HepG2 (cell line): ENCODE results near the gene FUCA1. TPM values are rescaled to one million over a fixed set of nuclear protein-coding genes. Genes with fewer than 3 reads are reported as not detected.

Experiments
- FOXA3 ChIP-seq: IDR thresholded peaks from 2 replicates; pipeline ENCODE4 v1.6.1; 2016; ENCODE audit warnings: missing genetic modification reagents, missing compliant biosample characterization
- GABPA ChIP-seq, 2 experiments: IDR thresholded peaks; 2 replicates each; pipeline ENCODE4 v1.6.1; 2011 to 2016; ENCODE audit warnings: low read depth in 2 of 2, low read length in 1 of 2, missing biosample characterization in 1 of 2, missing genetic modification characterization in 1 of 2
- HIVEP1 ChIP-seq: sonication (generic); formaldehyde crosslinking; IDR thresholded peaks from 2 replicates; pipeline ENCODE4 v1.4.0; 2020; ENCODE audit warnings: mild to moderate bottlenecking, missing genetic modification reagents
- HOXA9 ChIP-seq: sonication (generic); formaldehyde crosslinking; IDR thresholded peaks from 2 replicates; pipeline ENCODE4 v1.8.1; 2022; ENCODE audit warnings: missing genetic modification reagents, mild to moderate bottlenecking, moderate library complexity, borderline replicate concordance
- MED13 ChIP-seq: sonication (generic); formaldehyde crosslinking; IDR thresholded peaks from 2 replicates; pipeline ENCODE4 v1.5.0; 2020; ENCODE audit warnings: missing genetic modification reagents
- NCOA2 ChIP-seq: sonication (generic); formaldehyde crosslinking; IDR thresholded peaks from 2 replicates; pipeline ENCODE4 v1.8.0; 2022; ENCODE audit warnings: inconsistent platforms
- POLR2G ChIP-seq: fragments of 200-400 bp; formaldehyde crosslinking; IDR thresholded peaks from 2 replicates; pipeline ENCODE4 v1.6.1; 2018; ENCODE audit warnings: mild to moderate bottlenecking, low read depth, low read length, moderate library complexity
- SRSF9 ChIP-seq: fragments of 200-400 bp; formaldehyde crosslinking; IDR thresholded peaks from 2 replicates; pipeline ENCODE4 v1.6.1; 2018; ENCODE audit warnings: borderline replicate concordance, mild to moderate bottlenecking, low read depth, low read length; ENCODE audit not compliant: insufficient read depth, poor library complexity, severe bottlenecking
- TBX2 ChIP-seq: sonication (generic); formaldehyde crosslinking; IDR thresholded peaks from 2 replicates; pipeline ENCODE4 v1.5.0; 2020; ENCODE audit warnings: missing genetic modification reagents, mild to moderate bottlenecking, borderline replicate concordance
- XBP1 ChIP-seq: sonication (generic); formaldehyde crosslinking; IDR thresholded peaks from 2 replicates; pipeline ENCODE4 v1.5.0; 2020; ENCODE audit warnings: missing genetic modification reagents
- ZNF10 ChIP-seq: sonication (generic); formaldehyde crosslinking; IDR thresholded peaks from 2 replicates; pipeline ENCODE4 v1.4.0; 2020; ENCODE audit warnings: mild to moderate bottlenecking, low read depth, missing genetic modification reagents, borderline replicate concordance
- ZNF496 ChIP-seq: sonication (generic); formaldehyde crosslinking; IDR thresholded peaks from 2 replicates; pipeline ENCODE4 v1.8.1; 2023; ENCODE audit warnings: mild to moderate bottlenecking, moderate library complexity, missing genetic modification reagents; ENCODE audit not compliant: insufficient replicate concordance
- ZNF547 ChIP-seq: sonication (generic); formaldehyde crosslinking; IDR thresholded peaks from 2 replicates; pipeline ENCODE4 v1.5.1; 2020; ENCODE audit warnings: mild to moderate bottlenecking, missing genetic modification reagents
- ZNF558 ChIP-seq: sonication (generic); formaldehyde crosslinking; IDR thresholded peaks from 2 replicates; pipeline ENCODE4 v1.9.0; 2022; ENCODE audit warnings: mild to moderate bottlenecking, missing genetic modification reagents, borderline replicate concordance
- ZNF782 ChIP-seq: sonication (generic); formaldehyde crosslinking; IDR thresholded peaks from 2 replicates; pipeline ENCODE4 v1.4.0; 2020; ENCODE audit warnings: missing genetic modification reagents, mild to moderate bottlenecking, borderline replicate concordance
- polyA plus RNA-seq, 8 experiments: library from polyadenylated mRNA; depleted of rRNA in 3 of 8; stranded (reverse) in 7 of 8; unstranded in 1 of 8; fragments of >200 nt; fragmentation: Illumina TruSeq in 4 of 8; extraction: Trizol in 4 of 8; gene quantifications; 2 replicates each; pipeline versions ENCODE4 v1.2.1 to v1.2.3, GENCODE V29; 2011 to 2016; ENCODE audit warnings: low read depth in 4 of 8, missing spikeins in 1 of 8, mixed read lengths in 1 of 8; ENCODE audit not compliant: insufficient read depth in 1 of 8
- total RNA-seq, 5 experiments: library from RNA; depleted of rRNA; stranded (reverse); fragments of >200 nt; fragmentation: Illumina TruSeq; extraction: Trizol; gene quantifications; 2 replicates each; pipeline ENCODE4 v1.2.3, GENCODE V29; 2016; ENCODE audit warnings: low read depth in 1 of 5
- TF ChIP-seq, protein P1 (sequence below): sonication (generic); formaldehyde crosslinking; IDR thresholded peaks from 2 replicates; pipeline ENCODE4 v1.4.0; 2020; ENCODE audit warnings: missing genetic modification reagents, mild to moderate bottlenecking, borderline replicate concordance
- TF ChIP-seq, protein P2 (sequence below): sonication (generic); formaldehyde crosslinking; IDR thresholded peaks from 2 replicates; pipeline ENCODE4 v1.4.0; 2020; ENCODE audit warnings: mild to moderate bottlenecking, missing genetic modification reagents
- TF ChIP-seq, protein P3 (sequence below): sonication (generic); formaldehyde crosslinking; IDR thresholded peaks from 2 replicates; pipeline ENCODE4 v1.5.1; 2020; ENCODE audit warnings: missing genetic modification reagents, mild to moderate bottlenecking, borderline replicate concordance
- TF ChIP-seq, protein P4 (sequence below): sonication (generic); formaldehyde crosslinking; IDR thresholded peaks from 2 replicates; pipeline ENCODE4 v1.4.0; 2020; ENCODE audit warnings: missing genetic modification reagents

Gene FUCA1
- total and polyA plus RNA-seq, 2 of the 13 experiments (the other 11 are each of a cell fraction or from before 2014, with no cell fraction given): 32.7 to 33.6 TPM

DNA sequence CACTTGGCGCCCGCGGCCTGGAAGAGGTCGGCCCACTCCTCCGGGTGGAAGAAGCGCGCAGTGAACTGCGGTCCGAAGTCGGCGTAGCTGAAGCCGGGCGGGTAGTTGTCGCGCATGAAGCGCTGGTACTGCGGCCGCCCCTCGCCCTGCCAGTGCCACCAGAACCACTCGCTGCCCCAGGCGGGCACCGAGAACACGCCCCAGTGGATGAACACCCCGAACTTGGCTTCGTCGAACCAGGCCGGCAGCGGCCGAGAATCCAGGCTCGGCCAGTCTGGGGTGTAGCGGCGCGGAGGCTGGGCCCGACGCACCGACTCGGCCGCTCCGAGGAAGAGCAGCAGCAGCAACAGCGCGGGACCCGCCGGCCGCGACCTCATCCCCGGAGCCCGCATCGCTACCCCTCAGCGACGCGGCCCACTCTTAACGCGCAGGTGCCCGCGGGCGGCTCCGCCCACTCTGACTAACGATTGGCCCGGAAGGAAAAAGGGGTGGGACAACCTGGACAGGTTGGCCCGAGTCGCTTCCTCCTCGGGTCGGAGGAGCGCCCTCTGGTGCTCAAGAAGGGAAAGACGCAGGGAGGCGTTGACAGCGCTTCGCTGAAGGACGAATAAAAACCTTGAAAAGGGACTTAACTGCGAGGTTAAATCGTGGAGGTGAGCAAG is at the start of gene FUCA1 (continued):
- TF ChIP-seq, protein P1, sequence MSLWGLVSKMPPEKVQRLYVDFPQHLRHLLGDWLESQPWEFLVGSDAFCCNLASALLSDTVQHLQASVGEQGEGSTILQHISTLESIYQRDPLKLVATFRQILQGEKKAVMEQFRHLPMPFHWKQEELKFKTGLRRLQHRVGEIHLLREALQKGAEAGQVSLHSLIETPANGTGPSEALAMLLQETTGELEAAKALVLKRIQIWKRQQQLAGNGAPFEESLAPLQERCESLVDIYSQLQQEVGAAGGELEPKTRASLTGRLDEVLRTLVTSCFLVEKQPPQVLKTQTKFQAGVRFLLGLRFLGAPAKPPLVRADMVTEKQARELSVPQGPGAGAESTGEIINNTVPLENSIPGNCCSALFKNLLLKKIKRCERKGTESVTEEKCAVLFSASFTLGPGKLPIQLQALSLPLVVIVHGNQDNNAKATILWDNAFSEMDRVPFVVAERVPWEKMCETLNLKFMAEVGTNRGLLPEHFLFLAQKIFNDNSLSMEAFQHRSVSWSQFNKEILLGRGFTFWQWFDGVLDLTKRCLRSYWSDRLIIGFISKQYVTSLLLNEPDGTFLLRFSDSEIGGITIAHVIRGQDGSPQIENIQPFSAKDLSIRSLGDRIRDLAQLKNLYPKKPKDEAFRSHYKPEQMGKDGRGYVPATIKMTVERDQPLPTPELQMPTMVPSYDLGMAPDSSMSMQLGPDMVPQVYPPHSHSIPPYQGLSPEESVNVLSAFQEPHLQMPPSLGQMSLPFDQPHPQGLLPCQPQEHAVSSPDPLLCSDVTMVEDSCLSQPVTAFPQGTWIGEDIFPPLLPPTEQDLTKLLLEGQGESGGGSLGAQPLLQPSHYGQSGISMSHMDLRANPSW (CRISPR knock-in tag): peak; percentile 68; the same call in 1 of the 2 replicates
- TF ChIP-seq HOXA9 (CRISPR knock-in tag) (peak; percentile 46; the same call in 1 of the 2 replicates), MED13 (CRISPR knock-in tag) (no peak; the same call in 1 of the 2 replicates), HIVEP1 (no peak), POLR2G (peak; percentile 65), ZNF547 (CRISPR knock-in tag) (peak; percentile 62; the same call in 1 of the 2 replicates), ZNF558 (CRISPR knock-in tag) (peak; percentile 55; the same call in 1 of the 2 replicates), ZNF782 (CRISPR knock-in tag) (peak; percentile 13; the same call in 1 of the 2 replicates), NCOA2 (no peak), XBP1 (CRISPR knock-in tag) (no peak), GABPA (IDR thresholded peaks at IDR 0.05; ENCODE audit: low read depth, low read length) (peak; percentile 35; the same call in 1 of the 2 replicates), GABPA (CRISPR knock-in tag; IDR thresholded peaks at IDR 0.05; ENCODE audit: low read depth) (peak; percentile 77), SRSF9 (no peak), TBX2 (peak; percentile 48; the same call in 1 of the 2 replicates), ZNF10 (CRISPR knock-in tag) (no peak), ZNF496 (CRISPR knock-in tag) (no peak), FOXA3 (CRISPR knock-in tag) (no peak; the same call in 1 of the 2 replicates)
- TF ChIP-seq, protein P2, sequence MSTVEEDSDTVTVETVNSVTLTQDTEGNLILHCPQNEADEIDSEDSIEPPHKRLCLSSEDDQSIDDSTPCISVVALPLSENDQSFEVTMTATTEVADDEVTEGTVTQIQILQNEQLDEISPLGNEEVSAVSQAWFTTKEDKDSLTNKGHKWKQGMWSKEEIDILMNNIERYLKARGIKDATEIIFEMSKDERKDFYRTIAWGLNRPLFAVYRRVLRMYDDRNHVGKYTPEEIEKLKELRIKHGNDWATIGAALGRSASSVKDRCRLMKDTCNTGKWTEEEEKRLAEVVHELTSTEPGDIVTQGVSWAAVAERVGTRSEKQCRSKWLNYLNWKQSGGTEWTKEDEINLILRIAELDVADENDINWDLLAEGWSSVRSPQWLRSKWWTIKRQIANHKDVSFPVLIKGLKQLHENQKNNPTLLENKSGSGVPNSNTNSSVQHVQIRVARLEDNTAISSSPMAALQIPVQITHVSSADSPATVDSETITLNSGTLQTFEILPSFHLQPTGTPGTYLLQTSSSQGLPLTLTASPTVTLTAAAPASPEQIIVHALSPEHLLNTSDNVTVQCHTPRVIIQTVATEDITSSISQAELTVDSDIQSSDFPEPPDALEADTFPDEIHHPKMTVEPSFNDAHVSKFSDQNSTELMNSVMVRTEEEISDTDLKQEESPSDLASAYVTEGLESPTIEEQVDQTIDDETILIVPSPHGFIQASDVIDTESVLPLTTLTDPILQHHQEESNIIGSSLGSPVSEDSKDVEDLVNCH (CRISPR knock-in tag): no peak
- TF ChIP-seq, protein P3, sequence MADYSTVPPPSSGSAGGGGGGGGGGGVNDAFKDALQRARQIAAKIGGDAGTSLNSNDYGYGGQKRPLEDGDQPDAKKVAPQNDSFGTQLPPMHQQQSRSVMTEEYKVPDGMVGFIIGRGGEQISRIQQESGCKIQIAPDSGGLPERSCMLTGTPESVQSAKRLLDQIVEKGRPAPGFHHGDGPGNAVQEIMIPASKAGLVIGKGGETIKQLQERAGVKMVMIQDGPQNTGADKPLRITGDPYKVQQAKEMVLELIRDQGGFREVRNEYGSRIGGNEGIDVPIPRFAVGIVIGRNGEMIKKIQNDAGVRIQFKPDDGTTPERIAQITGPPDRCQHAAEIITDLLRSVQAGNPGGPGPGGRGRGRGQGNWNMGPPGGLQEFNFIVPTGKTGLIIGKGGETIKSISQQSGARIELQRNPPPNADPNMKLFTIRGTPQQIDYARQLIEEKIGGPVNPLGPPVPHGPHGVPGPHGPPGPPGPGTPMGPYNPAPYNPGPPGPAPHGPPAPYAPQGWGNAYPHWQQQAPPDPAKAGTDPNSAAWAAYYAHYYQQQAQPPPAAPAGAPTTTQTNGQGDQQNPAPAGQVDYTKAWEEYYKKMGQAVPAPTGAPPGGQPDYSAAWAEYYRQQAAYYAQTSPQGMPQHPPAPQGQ (CRISPR knock-in tag): no peak
- TF ChIP-seq, protein P4, sequence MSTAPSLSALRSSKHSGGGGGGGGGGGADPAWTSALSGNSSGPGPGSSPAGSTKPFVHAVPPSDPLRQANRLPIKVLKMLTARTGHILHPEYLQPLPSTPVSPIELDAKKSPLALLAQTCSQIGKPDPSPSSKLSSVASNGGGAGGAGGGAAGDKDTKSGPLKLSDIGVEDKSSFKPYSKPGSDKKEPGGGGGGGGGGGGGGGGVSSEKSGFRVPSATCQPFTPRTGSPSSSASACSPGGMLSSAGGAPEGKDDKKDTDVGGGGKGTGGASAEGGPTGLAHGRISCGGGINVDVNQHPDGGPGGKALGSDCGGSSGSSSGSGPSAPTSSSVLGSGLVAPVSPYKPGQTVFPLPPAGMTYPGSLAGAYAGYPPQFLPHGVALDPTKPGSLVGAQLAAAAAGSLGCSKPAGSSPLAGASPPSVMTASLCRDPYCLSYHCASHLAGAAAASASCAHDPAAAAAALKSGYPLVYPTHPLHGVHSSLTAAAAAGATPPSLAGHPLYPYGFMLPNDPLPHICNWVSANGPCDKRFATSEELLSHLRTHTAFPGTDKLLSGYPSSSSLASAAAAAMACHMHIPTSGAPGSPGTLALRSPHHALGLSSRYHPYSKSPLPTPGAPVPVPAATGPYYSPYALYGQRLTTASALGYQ (CRISPR knock-in tag): 0 out of 2 replicates have a peak, but pooled peaks have one; percentile 60
